Upper lobe of left lung (tissue), 6 donors: ENCODE measurements around the gene ATG5. TPM values are rescaled to one million over a fixed set of nuclear protein-coding genes. Genes with fewer than 3 reads are reported as not detected.

Source experiments
- ATAC-seq, 2 donors: fragments of 200-7000 bp; cut with Tn5 transposase; one replicate each; pipeline ENCODE4 v1.9.1; 2022; ENCODE audit warnings: mild to moderate bottlenecking in 2 of 2, moderate library complexity in 2 of 2; ENCODE audit not compliant: low FRiP score in 2 of 2
- DNase-seq, 2 donors: peaks; one replicate each; pipeline ENCODE4 v3.0.0-alpha.2; 2019 to 2020
- H3K27ac ChIP-seq, 4 donors: fragments of 200-600 bp; sonication (generic); one replicate each; pipeline ENCODE4 v1.5.1; 2016 to 2019
- H3K27me3 ChIP-seq, 4 donors: fragments of 200-600 bp; sonication (generic); one replicate each; pipeline ENCODE4 v1.5.1; 2017 to 2019
- H3K36me3 ChIP-seq, 4 donors: fragments of 200-600 bp; sonication (generic); one replicate each; pipeline ENCODE4 v1.5.1; 2016 to 2019
- H3K4me1 ChIP-seq, 4 donors: fragments of 200-600 bp; sonication (generic); one replicate each; pipeline ENCODE4 v1.5.1; 2018 to 2019
- H3K4me3 ChIP-seq, 4 donors: fragments of 200-600 bp; sonication (generic); one replicate each; pipeline ENCODE4 v1.5.1; 2017 to 2019; ENCODE audit warnings: mild to moderate bottlenecking in 2 of 4, moderate library complexity in 1 of 4
- H3K9me3 ChIP-seq, 4 donors: fragments of 200-600 bp; sonication (generic); one replicate each; pipeline ENCODE4 v1.5.1; 2018 to 2019
- CTCF ChIP-seq, 6 experiments: fragments of 450-650 bp in 4 of 6; fragments of 200-600 bp in 2 of 6; sonication (generic) in 2 of 6; IDR thresholded peaks; one replicate each; pipeline ENCODE4 v1.5.1; 2016 to 2019; ENCODE audit warnings: antibody characterized with exemption in 6 of 6
- EP300 ChIP-seq, 4 donors: sonication (generic); formaldehyde crosslinking; IDR thresholded peaks; one replicate each; pipeline ENCODE4 v1.5.1; 2017; ENCODE audit warnings: antibody characterized with exemption in 4 of 4, control low read depth in 2 of 4
- POLR2A ChIP-seq, 4 donors: fragments of 450-650 bp; IDR thresholded peaks; one replicate each; pipeline ENCODE4 v1.5.1; 2016 to 2017; ENCODE audit warnings: antibody characterized with exemption in 4 of 4, mild to moderate bottlenecking in 2 of 4
- POLR2AphosphoS5 ChIP-seq, 2 donors: sonication (generic); formaldehyde crosslinking; IDR thresholded peaks; one replicate each; pipeline ENCODE4 v1.5.1; 2017; ENCODE audit warnings: antibody characterized with exemption in 2 of 2
- WGBS, 2 donors: methylation state at CpG; one replicate each; pipeline ENCODE4 v1.1.5; 2017 to 2018; 5-methylcytosine and 5-hydroxymethylcytosine counted together
- total RNA-seq, 6 donors: library from RNA; depleted of rRNA in 4 of 6; stranded (reverse); fragments of >200 nt in 4 of 6; gene quantifications; one replicate each; pipeline versions ENCODE4 v1.1.0 to v1.2.1, GENCODE V29; 2016 to 2021
- donor health status: DM: no; HTN: no; CAD: no; lungs with moderate emphysema.
- donor health status: DM: no; HTN: yes; CAD: no; lungs with severe emphysema.

Gene ATG5
- total RNA-seq, 6 donors from 2014 or later, result 25.8 to 55.1 (median 28.7) TPM

- ATAC-seq, result no peak
- Histone ChIP-seq H3K4me1 (peaks cover 0 to 2% (median 0%) of the 10 kb centered on the region in 4 donors), H3K36me3 (no peaks in the 10 kb centered on the region), H3K9me3 (no peaks in the 10 kb centered on the region), H3K4me3 (no peak overlapping the region), H3K27me3 (no peaks in the 10 kb centered on the region), H3K27ac (no peak overlapping the region)
- WGBS, 2 donors, result 94 to 95% methylated on average over 12 of the region's 12 CpGs
- DNase-seq, result peak in 1 of 2 donors; percentile 59
- no peak for TF ChIP-seq CTCF (IDR thresholded peaks at IDR 0.05)
- no peak for TF ChIP-seq EP300 (IDR thresholded peaks at IDR 0.05)
- no peak for TF ChIP-seq POLR2AphosphoS5 (IDR thresholded peaks at IDR 0.05)
- no peak for TF ChIP-seq POLR2A (IDR thresholded peaks at IDR 0.05)
Observed at GRCh38 chr6:106143665-106144064, 181.9 kb downstream of the ATG5 start.

GRCh38 chr6:106142876-106143431 lies 182.6 kb downstream of the ATG5 start:
- DNase-seq, result no peak
- WGBS, 2 donors, result 79 to 84% methylated on average over 2 of the region's 2 CpGs
- H3K36me3 ChIP-seq, result no peaks in the 10 kb centered on the region
- no peaks in the 10 kb centered on the region for H3K27me3 ChIP-seq
- no peak overlapping the region for H3K4me3 ChIP-seq
- peak overlapping the region in 1 of 4 donors; percentile 26 for H3K27ac ChIP-seq
- no peak for ATAC-seq
- no peaks in the 10 kb centered on the region for H3K9me3 ChIP-seq
- H3K4me1 ChIP-seq, result peaks cover 0 to 2% (median 0%) of the 10 kb centered on the region in 4 donors
- TF ChIP-seq EP300 (IDR thresholded peaks at IDR 0.05) (no peak), POLR2A (IDR thresholded peaks at IDR 0.05) (no peak), CTCF (IDR thresholded peaks at IDR 0.05) (no peak), POLR2AphosphoS5 (IDR thresholded peaks at IDR 0.05) (no peak)

GRCh38 chr6:106141441-106142237 lies 183.9 kb downstream of the ATG5 start:
- 72 to 74% methylated on average over 9 of the region's 9 CpGs for WGBS, 2 donors
- H3K36me3 ChIP-seq, result no peaks in the 10 kb centered on the region
- DNase-seq, result no peak
- H3K4me3 ChIP-seq, result no peak overlapping the region
- ATAC-seq, result peak in 1 of 2 donors; percentile 31
- H3K9me3 ChIP-seq, result no peaks in the 10 kb centered on the region
- no peaks in the 10 kb centered on the region for H3K27me3 ChIP-seq
- no peak for TF ChIP-seq CTCF (IDR thresholded peaks at IDR 0.05)
- peaks cover 0 to 2% (median 0%) of the 10 kb centered on the region in 4 donors for H3K4me1 ChIP-seq
- H3K27ac ChIP-seq, result peak overlapping the region in 1 of 4 donors; percentile 26

- Histone ChIP-seq H3K4me1 (peaks cover 0 to 2% (median 0%) of the 10 kb centered on the region in 4 donors), H3K36me3 (no peaks in the 10 kb centered on the region), H3K27ac (no peak overlapping the region), H3K27me3 (no peaks in the 10 kb centered on the region), H3K4me3 (no peak overlapping the region), H3K9me3 (no peaks in the 10 kb centered on the region)
- DNase-seq (no peak), ATAC-seq (no peak)
- WGBS, 2 donors, result 68 to 71% methylated on average over 5 to 6 of the region's 6 CpGs
- TF ChIP-seq CTCF (IDR thresholded peaks at IDR 0.05) (no peak), EP300 (IDR thresholded peaks at IDR 0.05) (no peak), POLR2AphosphoS5 (IDR thresholded peaks at IDR 0.05) (no peak), POLR2A (IDR thresholded peaks at IDR 0.05) (no peak)
Observed at GRCh38 chr6:106138151-106138550, 187.4 kb downstream of the ATG5 start.
